Bronchial epithelial cell (primary cell): ENCODE results near the gene RAB40B. TPM values are rescaled to one million over a fixed set of nuclear protein-coding genes. Genes with fewer than 3 reads are reported as not detected.
A peak's percentile ranks its signal among the peaks of the same experiment; 100 is the strongest.

Source experiments
- DNase-seq: peaks from one replicate; pipeline ENCODE4 v3.0.0-alpha.2; 2010; ENCODE audit warnings: low read depth
- FAIRE-seq: peaks from 2 replicates; lab custom pipeline; 2011; peaks lifted over from hg19 to GRCh38; lab: Jason Lieb, UNC
- H3K27me3 ChIP-seq: 2 replicates; pipeline ENCODE4 v1.5.1; 2011; ENCODE audit warnings: low read length; ENCODE audit not compliant: control insufficient read depth, insufficient read depth
- H3K36me3 ChIP-seq: 2 replicates; pipeline ENCODE4 v1.5.1; 2011; ENCODE audit warnings: low read length; ENCODE audit not compliant: control insufficient read depth, insufficient read depth
- H3K4me3 ChIP-seq: 2 replicates; pipeline ENCODE4 v1.5.1; 2011; ENCODE audit warnings: mild to moderate bottlenecking, low read depth, low read length, control low read depth
- total RNA-seq: library from RNA; depleted of rRNA; stranded (reverse); fragments of >200 nt; gene quantifications from 2 replicates; pipeline ENCODE4 v1.2.1, GENCODE V29; 2014
- TF ChIP-seq, protein P1 (sequence below): IDR thresholded peaks from 2 replicates; pipeline ENCODE4 v1.5.1; 2011; ENCODE audit warnings: mild to moderate bottlenecking, moderate library complexity, low read length, control low read depth, inconsistent platforms; ENCODE audit not compliant: insufficient read depth, severe bottlenecking

Gene RAB40B
- total RNA-seq, 1 donor from 2014 or later, result 3.4 TPM

DNA sequence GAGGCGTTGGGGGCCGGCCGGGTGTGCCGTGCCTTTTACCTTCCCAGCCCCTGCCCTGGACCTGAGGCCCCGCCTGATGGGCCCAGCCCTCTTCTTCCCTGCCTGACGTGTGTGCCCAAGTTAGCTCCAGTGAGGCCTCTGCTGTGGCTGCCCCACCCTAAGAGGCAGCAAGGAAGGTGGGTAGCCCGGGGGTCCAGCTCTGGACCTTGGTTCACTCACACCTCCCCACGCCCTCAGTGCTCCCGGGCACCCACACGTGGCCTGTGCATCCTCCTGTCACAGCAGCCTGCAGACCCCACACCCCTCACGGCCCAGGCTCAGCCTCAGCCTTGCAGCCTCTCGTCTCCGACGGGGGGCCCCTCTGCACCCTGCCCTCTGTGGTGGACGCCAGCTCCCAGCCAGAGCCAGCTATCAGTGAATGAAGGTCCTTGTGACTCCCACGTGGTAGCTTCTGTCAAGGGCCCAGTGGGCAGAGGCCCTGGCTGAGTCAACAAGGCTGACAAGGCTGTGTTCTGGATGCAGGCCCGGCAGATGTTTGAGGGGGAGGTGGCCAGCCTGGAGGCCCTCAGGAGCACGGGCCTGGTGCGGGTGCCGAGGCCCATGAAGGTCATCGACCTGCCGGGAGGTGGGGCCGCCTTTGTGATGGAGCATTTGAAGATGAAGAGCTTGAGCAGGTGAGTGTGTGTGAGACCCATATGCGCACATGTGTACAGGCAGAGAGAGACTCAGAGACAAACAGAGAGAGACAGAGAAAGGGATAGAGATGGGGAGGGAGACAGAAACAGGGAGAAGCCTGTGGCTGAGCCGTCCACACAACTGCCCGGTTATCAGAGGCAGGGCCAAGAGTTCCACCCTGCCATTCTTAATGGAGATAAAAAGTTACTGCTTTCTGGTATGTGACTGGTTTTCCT, 39.7 kb upstream of the RAB40B start:
- TF ChIP-seq, protein P1, sequence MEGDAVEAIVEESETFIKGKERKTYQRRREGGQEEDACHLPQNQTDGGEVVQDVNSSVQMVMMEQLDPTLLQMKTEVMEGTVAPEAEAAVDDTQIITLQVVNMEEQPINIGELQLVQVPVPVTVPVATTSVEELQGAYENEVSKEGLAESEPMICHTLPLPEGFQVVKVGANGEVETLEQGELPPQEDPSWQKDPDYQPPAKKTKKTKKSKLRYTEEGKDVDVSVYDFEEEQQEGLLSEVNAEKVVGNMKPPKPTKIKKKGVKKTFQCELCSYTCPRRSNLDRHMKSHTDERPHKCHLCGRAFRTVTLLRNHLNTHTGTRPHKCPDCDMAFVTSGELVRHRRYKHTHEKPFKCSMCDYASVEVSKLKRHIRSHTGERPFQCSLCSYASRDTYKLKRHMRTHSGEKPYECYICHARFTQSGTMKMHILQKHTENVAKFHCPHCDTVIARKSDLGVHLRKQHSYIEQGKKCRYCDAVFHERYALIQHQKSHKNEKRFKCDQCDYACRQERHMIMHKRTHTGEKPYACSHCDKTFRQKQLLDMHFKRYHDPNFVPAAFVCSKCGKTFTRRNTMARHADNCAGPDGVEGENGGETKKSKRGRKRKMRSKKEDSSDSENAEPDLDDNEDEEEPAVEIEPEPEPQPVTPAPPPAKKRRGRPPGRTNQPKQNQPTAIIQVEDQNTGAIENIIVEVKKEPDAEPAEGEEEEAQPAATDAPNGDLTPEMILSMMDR, result no peak
- no peaks in the 10 kb centered on the region for H3K27me3 ChIP-seq
- no peak for DNase-seq
- peaks cover 1% of the 10 kb centered on the region for H3K36me3 ChIP-seq
- H3K4me3 ChIP-seq, result no peak overlapping the region
- no peak for FAIRE-seq

DNA sequence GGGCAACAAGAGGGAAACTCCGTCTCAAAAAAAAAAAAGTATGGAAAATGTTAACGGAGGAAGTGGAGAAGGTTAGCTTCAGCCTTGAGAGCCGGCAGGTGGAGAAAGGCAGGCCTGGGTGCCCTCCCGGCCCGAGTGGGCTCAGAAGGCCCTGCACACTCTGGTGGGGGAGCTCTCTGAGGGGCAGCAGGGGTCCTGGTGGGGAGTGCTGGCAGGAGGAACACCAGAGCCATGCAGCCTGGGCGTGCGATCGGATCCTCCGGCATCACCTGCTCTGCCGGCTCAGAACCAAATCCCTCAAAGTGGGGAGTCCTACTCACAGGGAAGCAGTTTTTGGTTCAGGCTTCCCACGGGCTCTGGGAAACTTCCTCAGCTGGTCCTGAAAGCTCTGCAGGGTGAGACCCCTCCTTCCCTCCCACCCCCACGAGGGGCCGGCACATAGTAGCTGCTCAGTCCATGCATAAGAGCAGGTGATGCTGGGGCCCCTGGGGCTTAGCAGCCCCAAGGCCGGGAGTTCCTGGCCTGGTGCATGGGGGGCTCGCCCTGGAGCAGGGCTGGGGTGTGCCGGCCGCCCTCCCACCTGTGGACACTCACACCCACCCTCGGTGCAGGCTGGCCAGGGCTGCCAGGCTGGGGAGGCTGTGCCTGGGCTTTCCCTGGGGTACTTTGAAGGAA, 38.1 kb upstream of the RAB40B start:
- Histone ChIP-seq H3K36me3 (no peaks in the 10 kb centered on the region), H3K4me3 (no peak overlapping the region), H3K27me3 (no peaks in the 10 kb centered on the region)
- DNase-seq (no peak), FAIRE-seq (no peak)
- TF ChIP-seq, protein P1, result no peak

DNA sequence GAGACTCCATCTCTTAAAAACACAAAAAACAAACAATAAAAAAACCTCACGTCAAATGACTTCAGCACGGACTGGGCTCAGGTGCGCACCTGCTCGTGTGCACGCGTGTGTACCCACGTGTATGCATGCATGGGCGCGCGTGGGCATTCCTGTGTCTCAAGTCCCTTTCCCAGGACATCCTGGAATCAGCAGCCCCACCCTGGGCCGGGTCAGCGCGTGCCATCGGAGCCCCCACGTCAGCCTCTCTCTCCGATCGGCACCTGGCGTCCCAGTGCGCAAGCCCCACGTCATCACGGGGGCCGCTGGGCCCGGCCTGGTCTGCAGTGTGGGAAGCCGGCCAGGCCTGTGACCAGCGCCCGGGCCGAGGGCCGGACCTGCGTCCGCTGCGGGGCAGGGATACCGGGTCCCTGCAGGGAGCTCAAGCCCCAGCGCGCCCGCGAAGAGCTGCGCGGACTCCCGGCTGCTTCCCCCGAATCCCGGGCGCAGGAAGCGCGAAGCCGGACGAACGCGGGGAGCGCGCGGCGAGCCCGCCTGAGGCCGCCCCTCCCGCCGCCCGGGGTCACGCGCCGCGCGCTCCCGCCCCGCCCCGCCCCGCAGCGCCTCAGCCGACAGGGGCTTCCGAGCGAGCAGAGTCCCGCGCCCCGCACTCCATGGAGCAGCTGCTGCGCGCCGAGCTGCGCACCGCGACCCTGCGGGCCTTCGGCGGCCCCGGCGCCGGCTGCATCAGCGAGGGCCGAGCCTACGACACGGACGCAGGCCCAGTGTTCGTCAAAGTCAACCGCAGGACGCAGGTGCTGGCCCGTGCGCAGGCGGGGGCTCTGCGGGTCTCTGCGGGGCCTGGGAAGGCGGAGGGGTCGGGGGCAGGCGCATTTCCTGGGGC, 36.7 kb upstream of the RAB40B start, which contains the start of gene FN3K:
Gene FN3K (plus strand): TSS at position 629 of the 880 bp plus-strand sequence. CDS start 22 bp downstream, at position 651.
- Histone ChIP-seq H3K36me3 (peaks cover 2% of the 10 kb centered on the region), H3K4me3 (peak within 1 kb of the TSS; percentile 49), H3K27me3 (no peaks in the 10 kb centered on the region)
- TF ChIP-seq, protein P1, result no peak
- DNase-seq (no peak), FAIRE-seq (no peak)

DNA sequence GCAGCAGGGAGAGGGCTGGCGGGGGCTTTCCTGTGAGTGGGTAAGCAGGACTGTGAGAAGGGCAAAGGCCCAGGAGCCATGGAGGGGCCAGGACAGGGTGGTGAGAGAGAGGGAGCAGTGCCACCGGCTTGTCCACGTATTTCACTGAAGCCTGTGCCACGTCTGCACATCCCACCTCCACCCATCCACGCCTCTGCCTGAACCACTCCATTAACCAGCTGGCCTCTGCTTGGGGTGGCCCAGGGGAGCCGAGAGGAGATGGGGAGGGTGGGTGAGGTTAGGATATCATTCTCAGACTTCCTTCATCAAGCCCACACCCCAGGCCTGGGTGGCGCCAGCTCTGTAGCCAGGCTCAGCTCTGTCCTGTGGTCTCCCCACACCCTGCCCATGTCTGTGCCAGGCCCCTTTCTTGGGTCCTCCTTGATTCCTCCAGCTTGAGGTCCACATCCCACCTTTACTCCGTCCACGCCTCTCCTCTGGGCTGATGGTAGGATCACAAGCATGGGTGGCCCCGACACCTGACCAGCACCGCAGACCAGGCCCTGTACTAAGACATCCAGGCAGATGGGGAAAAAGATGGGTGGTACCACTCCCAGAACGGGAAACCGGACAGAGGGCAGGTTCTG, 33.7 kb upstream of the RAB40B start:
- Histone ChIP-seq H3K4me3 (no peak overlapping the region), H3K36me3 (peaks cover 7% of the 10 kb centered on the region), H3K27me3 (no peaks in the 10 kb centered on the region)
- TF ChIP-seq, protein P1, result no peak
- DNase-seq, result no peak
- FAIRE-seq, result no peak
